Stimulated activated naive CD4-positive, alpha-beta T cell treated with Interleukin-2 at 50 U/mL for 16 hours (primary cell): ENCODE results near the gene HPDL.

Experiments
- DNase-seq: peaks from one replicate; lab custom pipeline; 2025; lab: John Stamatoyannopoulos, UW

The HPDL gene

GRCh38 chr1:45322486-45323040, 4.1 kb upstream of the HPDL start:
- no peak for DNase-seq

- DNase-seq, result no peak
Measured at GRCh38 chr1:45325851-45326506, 716 bp upstream of the HPDL start.

- DNase-seq, result no peak
Measured at GRCh38 chr1:45327644-45328515, 1.2 kb downstream of the HPDL start.

GRCh38 chr1:45328680-45329079, 2.0 kb downstream of the HPDL start:
- no peak for DNase-seq

GRCh38 chr1:45329445-45329844, 2.8 kb downstream of the HPDL start:
- no peak for DNase-seq

GRCh38 chr1:45331436-45332345, 5.0 kb downstream of the HPDL start:
- DNase-seq, result no peak

- no peak for DNase-seq
Measured at GRCh38 chr1:45332346-45332720, 5.6 kb downstream of the HPDL start.

GRCh38 chr1:45334308-45335245, 7.9 kb downstream of the HPDL start:
- DNase-seq, result no peak

GRCh38 chr1:45335855-45336324, 9.2 kb downstream of the HPDL start:
- DNase-seq, result no peak

- DNase-seq, result no peak
Measured at GRCh38 chr1:45337630-45338325, 11.1 kb downstream of the HPDL start.

- peak; percentile 93 for DNase-seq
Measured at GRCh38 chr1:45339789-45340558, 13.3 kb downstream of the HPDL start, which contains the start of the genes MUTYH and TOE1. Gene MUTYH (minus strand): TSS chr1:45340440. CDS start chr1:45334505, 5,935 bp downstream. Gene TOE1 (plus strand): TSS chr1:45340170. CDS start chr1:45340253, 83 bp downstream.

- no peak for DNase-seq
Measured at GRCh38 chr1:45340816-45341466, 14.2 kb downstream of the HPDL start.

- no peak for DNase-seq
Measured at GRCh38 chr1:45344499-45344898, 17.8 kb downstream of the HPDL start.

- no peak for DNase-seq
Measured at GRCh38 chr1:45345014-45345413, 18.3 kb downstream of the HPDL start.

- no peak for DNase-seq
Measured at GRCh38 chr1:45346473-45346872, 19.8 kb downstream of the HPDL start.

- no peak for DNase-seq
Measured at GRCh38 chr1:45348020-45348419, 21.3 kb downstream of the HPDL start.

GRCh38 chr1:45348609-45348965, 21.9 kb downstream of the HPDL start:
- DNase-seq, result no peak

- DNase-seq, result no peak
Measured at GRCh38 chr1:45348966-45349677, 22.4 kb downstream of the HPDL start.
